K562 (cell line): ENCODE results near the gene CCDC73. TPM values are rescaled to one million over a fixed set of nuclear protein-coding genes. Genes with fewer than 3 reads are reported as not detected.

ENCODE experiments used
- ATAC-seq: fragments of 200-7000 bp; cut with Tn5 transposase; 3 replicates; pipeline ENCODE4 v1.9.1; 2020; ENCODE audit warnings: moderate library complexity
- BruUV-seq: library from RNA; stranded (reverse); fragments of 400-500 nt; replicated peaks from 2 replicates; lab custom pipeline; 2021; lab: Mats Ljungman, UMichigan
- CTCF ChIA-PET: fragments of 300-600 bp; formaldehyde crosslinking; extraction: SDS; loops from one replicate; lab custom pipeline; 2021; ENCODE audit warnings: low intra/inter-chr PET ratio; lab: Yijun Ruan, JAX
- POLR2A ChIA-PET: fragments of 300-600, 350-650 bp; sonication (Branson Sonifier 250); formaldehyde crosslinking; extraction: SDS; loops from one replicate; lab custom pipeline; 2021; ENCODE audit warnings: antibody characterized with exemption, inconsistent platforms; lab: Yijun Ruan, JAX
- DNase-seq, 4 experiments: peaks; one replicate each; pipeline versions ENCODE4 v3.0.0 to v3.0.0-alpha.2; 2011 to 2018; ENCODE audit warnings: low spot score in 3 of 4, mixed read lengths in 3 of 4; ENCODE audit errors: extremely low read depth in 1 of 4
- FAIRE-seq: peaks from 2 replicates; lab custom pipeline; 2011; peaks lifted over from hg19 to GRCh38; lab: Jason Lieb, UNC
- H2AFZ ChIP-seq: 2 replicates; pipeline ENCODE4 v1.6.0; 2011; ENCODE audit warnings: low read depth, low read length, control low read depth, inconsistent platforms
- H3K27ac ChIP-seq: fragments of 200-600 bp; 3 replicates; pipeline ENCODE4 v1.8.0; 2011; ENCODE audit warnings: low read depth, mild to moderate bottlenecking, control low read depth, inconsistent platforms, low read length, moderate library complexity, mixed read lengths; ENCODE audit errors: extremely low read depth
- H3K27me3 ChIP-seq, 2 experiments: fragments of 300-600 bp in 1 of 2; 2 replicates in 1 of 2; 3 replicates in 1 of 2; pipeline versions ENCODE4 v1.6.0 to v1.8.0; 2011; ENCODE audit warnings: inconsistent platforms in 2 of 2, low read length in 2 of 2, mild to moderate bottlenecking in 1 of 2, mixed read lengths in 1 of 2, moderate library complexity in 1 of 2; ENCODE audit not compliant: control insufficient read depth in 2 of 2, insufficient read depth in 2 of 2
- H3K36me3 ChIP-seq: fragments of 300-600 bp; 3 replicates; pipeline ENCODE4 v1.8.0; 2011; ENCODE audit warnings: mild to moderate bottlenecking, low read length, inconsistent platforms; ENCODE audit not compliant: control insufficient read depth, insufficient read depth
- H3K4me1 ChIP-seq, 2 experiments: fragments of 200-600 bp in 1 of 2; replicated peaks in 1 of 2; 2 replicates in 1 of 2; 3 replicates in 1 of 2; pipeline versions ENCODE4 v1.5.1 to v1.8.0; 2011; ENCODE audit warnings: inconsistent platforms in 2 of 2, low read length in 2 of 2, mild to moderate bottlenecking in 1 of 2, mixed read lengths in 1 of 2, moderate library complexity in 1 of 2; ENCODE audit not compliant: control insufficient read depth in 2 of 2, insufficient read depth in 2 of 2
- H3K4me2 ChIP-seq: 2 replicates; pipeline ENCODE4 v1.6.1; 2011; ENCODE audit warnings: low read length, control low read depth, inconsistent platforms, mixed read lengths; ENCODE audit not compliant: insufficient read depth
- H3K4me3 ChIP-seq: fragments of 200-600 bp; sonication (generic), shearing (Covaris generic); 2 replicates; pipeline ENCODE4 v1.5.1; 2016; ENCODE audit warnings: control low read depth, inconsistent platforms
- H3K79me2 ChIP-seq: fragments of 200-600 bp; 3 replicates; pipeline ENCODE4 v1.8.0; 2011; ENCODE audit warnings: low read length, inconsistent platforms; ENCODE audit not compliant: control insufficient read depth, insufficient read depth
- H3K9ac ChIP-seq, 2 experiments: 2 replicates each; pipeline versions ENCODE4 v1.6.0 to v1.6.1; 2011; ENCODE audit warnings: low read depth in 2 of 2, low read length in 2 of 2, control low read depth in 1 of 2, inconsistent platforms in 1 of 2, mild to moderate bottlenecking in 1 of 2, mixed read lengths in 1 of 2; ENCODE audit not compliant: insufficient read depth in 1 of 2
- H3K9me1 ChIP-seq: one replicate; pipeline ENCODE4 v1.6.0; 2011; ENCODE audit warnings: inconsistent platforms, mild to moderate bottlenecking, low read length, moderate library complexity; ENCODE audit not compliant: control insufficient read depth, insufficient read depth
- H3K9me3 ChIP-seq: replicated peaks from 2 replicates; pipeline ENCODE4 v1.5.1; 2011; ENCODE audit warnings: low read depth, low read length, inconsistent platforms; ENCODE audit not compliant: control insufficient read depth, insufficient read depth
- H4K20me1 ChIP-seq: replicated peaks from 2 replicates; pipeline ENCODE4 v1.6.1; 2011; ENCODE audit warnings: low read length, inconsistent platforms, mixed read lengths; ENCODE audit not compliant: control insufficient read depth, insufficient read depth
- BRD9 ChIP-seq: fragments of 450-650 bp; IDR thresholded peaks from 2 replicates; pipeline ENCODE4 v1.6.1; 2018; ENCODE audit warnings: low read depth; ENCODE audit not compliant: partially characterized antibody
- CBX2 ChIP-seq: fragments of 200-600 bp; sonication (generic); IDR thresholded peaks from one replicate; pipeline ENCODE4 v1.6.1; 2012; ENCODE audit warnings: mild to moderate bottlenecking, low read length, inconsistent platforms; ENCODE audit not compliant: insufficient read depth, poor library complexity, severe bottlenecking
- FOS ChIP-seq: IDR thresholded peaks from 3 replicates; pipeline ENCODE4 v1.6.1; 2011; ENCODE audit not compliant: insufficient read length; ENCODE audit errors: extremely low read depth
- HBP1 ChIP-seq: fragments of 450-650 bp; formaldehyde crosslinking; IDR thresholded peaks from 2 replicates; pipeline ENCODE4 v1.4.0; 2022; ENCODE audit warnings: missing genetic modification characterization
- HIVEP1 ChIP-seq: fragments of 250-450 bp; sonication (Bioruptor Pico); IDR thresholded peaks from 2 replicates; pipeline ENCODE4 v1.4.0; 2020; ENCODE audit warnings: mild to moderate bottlenecking
- KDM1A ChIP-seq, 2 experiments: fragments of 450-650 bp; IDR thresholded peaks; 2 replicates each; pipeline ENCODE4 v1.6.1; 2016; ENCODE audit warnings: mild to moderate bottlenecking in 2 of 2
- NR0B1 ChIP-seq: fragments of 450-650 bp; IDR thresholded peaks from one replicate; pipeline ENCODE4 v1.6.1; 2018; ENCODE audit warnings: mild to moderate bottlenecking, moderate library complexity; ENCODE audit not compliant: partially characterized antibody
- NR3C1 ChIP-seq: sonication (generic); formaldehyde crosslinking; IDR thresholded peaks from 2 replicates; pipeline ENCODE4 v1.8.1; 2022; ENCODE audit warnings: missing genetic modification reagents
- NR4A1 ChIP-seq, 2 experiments: fragments of 250-450 bp in 1 of 2; fragments of 450-650 bp in 1 of 2; sonication (Bioruptor Pico) in 1 of 2; IDR thresholded peaks; 2 replicates each; pipeline versions ENCODE4 v1.4.0 to v1.6.1; 2016 to 2020; ENCODE audit warnings: mild to moderate bottlenecking in 2 of 2, missing compliant biosample characterization in 1 of 2, missing genetic modification characterization in 1 of 2, moderate library complexity in 1 of 2
- PKNOX1 ChIP-seq: fragments of 450-650 bp; IDR thresholded peaks from 2 replicates; pipeline ENCODE4 v1.6.1; 2016
- SLC30A9 ChIP-seq: fragments of 250-450 bp; sonication (Bioruptor Pico); IDR thresholded peaks from 2 replicates; pipeline ENCODE4 v1.8.0; 2022; ENCODE audit warnings: mild to moderate bottlenecking, moderate library complexity
- WGBS: fragments of 100-300 bp; shearing (Covaris generic); methylation state at CpG from one replicate; pipeline ENCODE4 v1.1.6; 2016; ENCODE audit warnings: low coverage, mixed read lengths; ENCODE audit not compliant: insufficient coverage; ENCODE audit errors: missing lambda C conversion rate; 5-methylcytosine and 5-hydroxymethylcytosine counted together
- in situ Hi-C: fragments of 300-500 bp; cut with MboI; formaldehyde crosslinking; loops from 4 replicates; pipeline ENCODE4 v1.15.0; 2018; ENCODE audit warnings: inconsistent platforms, mixed read lengths
- intact Hi-C: fragments of 100-400 bp; cut with micrococcal nuclease; formaldehyde crosslinking; loops from 2 replicates; pipeline ENCODE4 v1.14.2; 2022
- polyA plus RNA-seq, 8 experiments: library from polyadenylated mRNA; depleted of rRNA in 4 of 8; stranded (reverse) in 5 of 8; unstranded in 3 of 8; fragments of >200 nt; fragmentation: Nextera tagmentation in 2 of 8; fragmentation: Illumina TruSeq in 1 of 8; extraction: Ambion mirVana in 2 of 8; extraction: Trizol in 1 of 8; gene quantifications; 2 replicates each; pipeline versions ENCODE4 v1.2.1 to v1.2.3, GENCODE V29; 2011 to 2014; ENCODE audit warnings: inconsistent platforms in 1 of 8, missing spikeins in 1 of 8
- total RNA-seq, 7 experiments: library from RNA; depleted of rRNA in 6 of 7; stranded (reverse); fragments of >200 nt in 6 of 7; fragmentation: Illumina TruSeq in 2 of 7; extraction: Trizol in 2 of 7; gene quantifications; 2 replicates each; pipeline versions ENCODE4 v1.2.1 to v1.2.3, GENCODE V29; 2011 to 2021; ENCODE audit warnings: low replicate concordance in 1 of 7

The CCDC73 gene
- total and polyA plus RNA-seq, 9 of the 15 experiments (the other 6 are each of a cell fraction or from before 2014, with no cell fraction given), result 0.20 to 0.21 TPM; not detected in 7

- Histone ChIP-seq H3K9ac (no peak overlapping the region), H3K9me3 (no peaks in the 10 kb centered on the region), H3K36me3 (peaks cover 99% of the 10 kb centered on the region), H3K79me2 (peaks cover 53% of the 10 kb centered on the region), H2AFZ (no peak overlapping the region), H3K4me3 (no peak overlapping the region), H4K20me1 (no peaks in the 10 kb centered on the region), H3K4me1 (no peaks in the 10 kb centered on the region), H3K27ac (no peak overlapping the region), H3K4me2 (no peak overlapping the region), H3K9me1 (no peaks in the 10 kb centered on the region), H3K27me3 (no peaks in the 10 kb centered on the region)
- no peak for DNase-seq
- no TSS peak for BruUV-seq
- intact Hi-C loops (no loop called here), in situ Hi-C loops (no loop called here)
- ChIA-PET CTCF (no interaction called here), POLR2A (interaction anchor here (0.6 to 2.4 kb wide), 6 partner anchors 11 to 1177 kb away, joined by 3 to 12 read pairs (median 6); partner anchors contain the start of gene EIF3M)
- ATAC-seq, result peak; percentile 30; the same call in 2 of the 3 replicates
- FAIRE-seq, result peak; percentile 23
- TF ChIP-seq BRD9 (no peak), CBX2 (no peak)
- TF ChIP-seq, all 486 proteins: peak for 0
Observed at GRCh38 chr11:32594272-32594671, 200.2 kb downstream of the CCDC73 start.

- H3K79me2 ChIP-seq, result peaks cover 81% of the 10 kb centered on the region
- in situ Hi-C loops (loop anchor here (10.0 kb wide), 1 partner anchor 202 kb away; no protein-coding TSS in a partner anchor), intact Hi-C loops (no loop called here)
- peak overlapping the region in 1 of 2 experiments; percentile 32; a peak in 1 of 4 replicates for H3K9ac ChIP-seq
- H3K4me2 ChIP-seq, result peak overlapping the region; percentile 99
- peaks cover 64% of the 10 kb centered on the region for H3K36me3 ChIP-seq
- H3K27me3 ChIP-seq, result no peaks in the 10 kb centered on the region
- 17% methylated on average over 4 of the region's 4 CpGs for WGBS
- ChIA-PET POLR2A (interaction anchor here (0.6 to 1.1 kb wide), 2 partner anchors 11 to 19 kb away, joined by 3 to 4 read pairs; no protein-coding TSS in a partner anchor), CTCF (no interaction called here)
- H3K4me1 ChIP-seq, result peaks cover 0 to 14% of the 10 kb centered on the region in 2 experiments; a peak in 4 of 5 replicates
- peak; percentile 36 to 60 (median 42) for DNase-seq
- no peak overlapping the region for H2AFZ ChIP-seq
- peak; percentile 48 for ATAC-seq
- no peaks in the 10 kb centered on the region for H3K9me3 ChIP-seq
- H3K4me3 ChIP-seq, result peak overlapping the region; percentile 98; the same call in 1 of the 2 replicates
- H4K20me1 ChIP-seq, result peaks cover 28% of the 10 kb centered on the region
- H3K9me1 ChIP-seq, result no peaks in the 10 kb centered on the region
- no TSS peak for BruUV-seq
- no peak for FAIRE-seq
- peak overlapping the region; percentile 17; the same call in 1 of the 3 replicates for H3K27ac ChIP-seq
- no peak for TF ChIP-seq NR0B1
- TF ChIP-seq PKNOX1, result no peak
- peak; percentile 65 to 81 for TF ChIP-seq KDM1A (IDR thresholded peaks at IDR 0.05)
- TF ChIP-seq HBP1 (CRISPR knock-in tag), result no peak
- no peak for TF ChIP-seq FOS
- TF ChIP-seq NR3C1, result no peak
- no peak for TF ChIP-seq NR4A1 (CRISPR knock-in tag; IDR thresholded peaks at IDR 0.05)
- TF ChIP-seq NR4A1 (tag; IDR thresholded peaks at IDR 0.05), result no peak
- TF ChIP-seq SLC30A9 (CRISPR knock-in tag), result no peak
- no peak for TF ChIP-seq HIVEP1 (CRISPR knock-in tag)
Observed at GRCh38 chr11:32586576-32587190, 207.8 kb downstream of the CCDC73 start.
